ENCODE measurements around the gene UBTF. TPM values are rescaled to one million over a fixed set of nuclear protein-coding genes. Genes with fewer than 3 reads are reported as not detected.

Gene UBTF
- total RNA-seq, 3 donors from 2014 or later, result 50.1 to 65.1 (median 60.6) TPM

- Histone ChIP-seq H3K4me1 (peaks cover 0 to 14% of the 10 kb centered on the region in 2 donors), H3K27ac (peak overlapping the region in 1 of 2 donors; percentile 36), H3K27me3 (no peaks in the 10 kb centered on the region), H3K36me3 (no peaks in the 10 kb centered on the region), H3K9me3 (no peaks in the 10 kb centered on the region), H3K4me3 (no peak overlapping the region)
- intact Hi-C loops (cut with DNase I; ENCODE audit: low total_unique reads), result loop anchor here (5.0 kb wide), 1 partner anchor 1994 kb away; no protein-coding TSS in a partner anchor
- TF ChIP-seq POLR2A (IDR thresholded peaks at IDR 0.05), result no peak
- no peak for TF ChIP-seq POLR2AphosphoS5 (IDR thresholded peaks at IDR 0.05)
- TF ChIP-seq, protein P1, sequence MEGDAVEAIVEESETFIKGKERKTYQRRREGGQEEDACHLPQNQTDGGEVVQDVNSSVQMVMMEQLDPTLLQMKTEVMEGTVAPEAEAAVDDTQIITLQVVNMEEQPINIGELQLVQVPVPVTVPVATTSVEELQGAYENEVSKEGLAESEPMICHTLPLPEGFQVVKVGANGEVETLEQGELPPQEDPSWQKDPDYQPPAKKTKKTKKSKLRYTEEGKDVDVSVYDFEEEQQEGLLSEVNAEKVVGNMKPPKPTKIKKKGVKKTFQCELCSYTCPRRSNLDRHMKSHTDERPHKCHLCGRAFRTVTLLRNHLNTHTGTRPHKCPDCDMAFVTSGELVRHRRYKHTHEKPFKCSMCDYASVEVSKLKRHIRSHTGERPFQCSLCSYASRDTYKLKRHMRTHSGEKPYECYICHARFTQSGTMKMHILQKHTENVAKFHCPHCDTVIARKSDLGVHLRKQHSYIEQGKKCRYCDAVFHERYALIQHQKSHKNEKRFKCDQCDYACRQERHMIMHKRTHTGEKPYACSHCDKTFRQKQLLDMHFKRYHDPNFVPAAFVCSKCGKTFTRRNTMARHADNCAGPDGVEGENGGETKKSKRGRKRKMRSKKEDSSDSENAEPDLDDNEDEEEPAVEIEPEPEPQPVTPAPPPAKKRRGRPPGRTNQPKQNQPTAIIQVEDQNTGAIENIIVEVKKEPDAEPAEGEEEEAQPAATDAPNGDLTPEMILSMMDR (IDR thresholded peaks at IDR 0.05), result no peak
- DNase-seq (ENCODE audit: low spot score in 2 of 2), result no peak
These were observed 3.3 kb downstream of the UBTF start for GRCh38 chr17:44216173-44216572.

DNA sequence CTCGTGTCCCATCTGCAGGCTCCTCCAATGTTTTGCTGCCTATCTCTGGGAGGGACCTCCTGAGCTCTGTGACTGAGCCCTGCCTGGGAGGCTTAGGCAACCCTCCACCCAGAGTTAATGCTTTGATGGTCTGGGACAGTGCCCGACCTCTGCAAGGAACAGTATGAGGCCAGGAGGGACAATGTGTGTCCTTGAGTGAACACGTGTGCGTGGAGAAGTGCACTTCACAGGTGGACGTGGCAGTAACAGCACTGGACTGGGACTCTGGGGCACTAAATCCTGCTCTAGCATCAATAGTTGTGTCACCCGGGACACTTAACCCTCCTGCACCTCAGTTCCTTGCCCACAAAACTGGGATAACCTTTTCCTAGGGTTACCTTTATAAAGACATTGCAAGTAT lies 4.6 kb downstream of the UBTF start:
- Histone ChIP-seq H3K27ac (no peak overlapping the region), H3K27me3 (no peaks in the 10 kb centered on the region), H3K9me3 (no peaks in the 10 kb centered on the region), H3K36me3 (no peaks in the 10 kb centered on the region), H3K4me3 (no peak overlapping the region), H3K4me1 (peaks cover 3 to 14% of the 10 kb centered on the region in 2 donors)
- DNase-seq (ENCODE audit: low spot score in 2 of 2), result no peak
- TF ChIP-seq, protein P1 (IDR thresholded peaks at IDR 0.05), result no peak
- no peak for TF ChIP-seq POLR2AphosphoS5 (IDR thresholded peaks at IDR 0.05)
- no peak for TF ChIP-seq POLR2A (IDR thresholded peaks at IDR 0.05)
- intact Hi-C loops (cut with DNase I; ENCODE audit: low total_unique reads), result loop anchor here (5.0 kb wide), 2 partner anchors 112 to 1993 kb away; no protein-coding TSS in a partner anchor

- intact Hi-C loops (cut with DNase I; ENCODE audit: low total_unique reads), result loop anchor here (5.0 kb wide), 1 partner anchor 113 kb away; no protein-coding TSS in a partner anchor
- no peak for DNase-seq (ENCODE audit: low spot score in 2 of 2)
- H3K36me3 ChIP-seq, result peaks cover 5% of the 10 kb centered on the region
- H3K9me3 ChIP-seq, result no peaks in the 10 kb centered on the region
- no peaks in the 10 kb centered on the region for H3K27me3 ChIP-seq
- H3K4me1 ChIP-seq, result peaks cover 3 to 14% of the 10 kb centered on the region in 2 donors
- no peak overlapping the region for H3K27ac ChIP-seq
- no peak for TF ChIP-seq POLR2A (IDR thresholded peaks at IDR 0.05)
- no peak for TF ChIP-seq POLR2AphosphoS5 (IDR thresholded peaks at IDR 0.05)
- TF ChIP-seq, protein P1 (IDR thresholded peaks at IDR 0.05), result no peak
- no peak overlapping the region for H3K4me3 ChIP-seq
These were observed 5.3 kb downstream of the UBTF start for GRCh38 chr17:44214230-44214494.

- H3K4me3 ChIP-seq, result no peak overlapping the region
- H3K9me3 ChIP-seq, result no peaks in the 10 kb centered on the region
- DNase-seq (ENCODE audit: low spot score in 2 of 2), result no peak
- TF ChIP-seq, protein P1 (IDR thresholded peaks at IDR 0.05), result no peak
- TF ChIP-seq POLR2AphosphoS5 (IDR thresholded peaks at IDR 0.05), result no peak
- TF ChIP-seq POLR2A (IDR thresholded peaks at IDR 0.05), result no peak
- no peaks in the 10 kb centered on the region for H3K27me3 ChIP-seq
- no peak overlapping the region for H3K27ac ChIP-seq
- peaks cover 9% of the 10 kb centered on the region for H3K36me3 ChIP-seq
- H3K4me1 ChIP-seq, result peaks cover 3 to 14% of the 10 kb centered on the region in 2 donors
- intact Hi-C loops (cut with DNase I; ENCODE audit: low total_unique reads), result loop anchor here (5.0 kb wide), 1 partner anchor 114 kb away; no protein-coding TSS in a partner anchor
These were observed 5.9 kb downstream of the UBTF start for GRCh38 chr17:44213403-44214229.

Data from breast epithelium (tissue), 4 donors.